ENCODE measurements around the gene KRTAP10-1.
"Not testable (repeated sequence)": the region's sequence is repeated elsewhere in the genome, so short reads cannot be mapped to it uniquely, and the experiment has no call there.

KRTAP10-1 gene

GRCh38 chr21:44569861-44570517, 30.0 kb upstream of the KRTAP10-1 start:
- DNase-seq, result no peak

- DNase-seq, result no peak
These were observed 28.9 kb upstream of the KRTAP10-1 start for GRCh38 chr21:44568667-44569556.

GRCh38 chr21:44568261-44568660, 28.3 kb upstream of the KRTAP10-1 start:
- DNase-seq, result no peak

- DNase-seq, result no peak
These were observed 27.6 kb upstream of the KRTAP10-1 start for GRCh38 chr21:44567481-44568171.

- no peak for DNase-seq
These were observed 26.4 kb upstream of the KRTAP10-1 start for GRCh38 chr21:44566403-44566802.

GRCh38 chr21:44564886-44565598, 25.0 kb upstream of the KRTAP10-1 start:
- peak; percentile 14 for DNase-seq

GRCh38 chr21:44564099-44564498, 24.1 kb upstream of the KRTAP10-1 start:
- DNase-seq, result no peak

- no peak for DNase-seq
These were observed 18.7 kb upstream of the KRTAP10-1 start, which contains the start of gene KRTAP10-3 for GRCh38 chr21:44558695-44559094. Gene KRTAP10-3, minus strand, starts transcription at chr21:44558795. Its CDS starts 80 bp downstream, at chr21:44558715.

GRCh38 chr21:44558329-44558675, 18.3 kb upstream of the KRTAP10-1 start:
- not testable (repeated sequence) for DNase-seq

- DNase-seq, result no peak
These were observed 17.7 kb upstream of the KRTAP10-1 start for GRCh38 chr21:44557491-44558328.

- no peak for DNase-seq
These were observed 16.9 kb upstream of the KRTAP10-1 start for GRCh38 chr21:44556879-44557278.

- DNase-seq, result no peak
These were observed 15.3 kb upstream of the KRTAP10-1 start for GRCh38 chr21:44555200-44555875.

- DNase-seq, result no peak
These were observed 12.7 kb upstream of the KRTAP10-1 start for GRCh38 chr21:44552681-44553080.

- no peak for DNase-seq
These were observed 12.1 kb upstream of the KRTAP10-1 start for GRCh38 chr21:44552136-44552535.

GRCh38 chr21:44551340-44551961, 11.5 kb upstream of the KRTAP10-1 start, which contains the start of gene KRTAP10-2:
Gene KRTAP10-2, minus strand, starts transcription at chr21:44551505. Its CDS starts 47 bp downstream, at chr21:44551458.
- no peak for DNase-seq

- DNase-seq, result no peak
These were observed 10.8 kb upstream of the KRTAP10-1 start for GRCh38 chr21:44550807-44551206.

GRCh38 chr21:44550285-44550684, 10.3 kb upstream of the KRTAP10-1 start:
- DNase-seq, result not testable (repeated sequence)

- DNase-seq, result no peak
These were observed 9.7 kb upstream of the KRTAP10-1 start for GRCh38 chr21:44549525-44550211.

GRCh38 chr21:44548922-44549321, 8.9 kb upstream of the KRTAP10-1 start:
- DNase-seq, result no peak

GRCh38 chr21:44548381-44548780, 8.4 kb upstream of the KRTAP10-1 start:
- no peak for DNase-seq

Data from CD4-positive, alpha-beta T cell treated with Interleukin-17A for 1 hour (primary cell).